NCI-H2196 (cell line): Measurements from ENCODE around the gene NDUFC2.
"Not testable (repeated sequence)": the region's sequence is repeated elsewhere in the genome, so short reads cannot be mapped to it uniquely, and the experiment has no call there.

Experiments
- DNase-seq: peaks from one replicate; lab custom pipeline; 2025; ENCODE audit not compliant: unreplicated experiment; lab: John Stamatoyannopoulos, UW

The NDUFC2 gene

DNA sequence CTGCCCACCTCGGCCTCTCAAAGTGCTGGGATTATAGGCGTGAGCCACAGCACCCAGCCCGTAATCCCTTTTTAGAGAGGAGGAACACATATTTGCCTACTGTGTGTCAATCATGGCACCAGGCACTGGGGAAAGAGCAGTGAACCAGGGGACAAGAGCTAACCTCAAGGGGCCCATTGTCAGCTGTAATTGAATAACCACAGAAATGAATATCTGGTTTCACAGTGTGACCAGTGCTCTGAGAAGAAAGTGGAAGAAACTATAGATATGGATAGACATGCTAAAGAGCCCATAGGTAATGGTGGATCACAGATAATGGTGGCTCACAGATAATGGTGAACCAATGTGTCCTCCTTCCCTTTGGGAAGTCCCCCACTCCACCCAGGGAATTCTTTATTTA is 48.0 kb downstream of the NDUFC2 start:
- DNase-seq: no peak

DNA sequence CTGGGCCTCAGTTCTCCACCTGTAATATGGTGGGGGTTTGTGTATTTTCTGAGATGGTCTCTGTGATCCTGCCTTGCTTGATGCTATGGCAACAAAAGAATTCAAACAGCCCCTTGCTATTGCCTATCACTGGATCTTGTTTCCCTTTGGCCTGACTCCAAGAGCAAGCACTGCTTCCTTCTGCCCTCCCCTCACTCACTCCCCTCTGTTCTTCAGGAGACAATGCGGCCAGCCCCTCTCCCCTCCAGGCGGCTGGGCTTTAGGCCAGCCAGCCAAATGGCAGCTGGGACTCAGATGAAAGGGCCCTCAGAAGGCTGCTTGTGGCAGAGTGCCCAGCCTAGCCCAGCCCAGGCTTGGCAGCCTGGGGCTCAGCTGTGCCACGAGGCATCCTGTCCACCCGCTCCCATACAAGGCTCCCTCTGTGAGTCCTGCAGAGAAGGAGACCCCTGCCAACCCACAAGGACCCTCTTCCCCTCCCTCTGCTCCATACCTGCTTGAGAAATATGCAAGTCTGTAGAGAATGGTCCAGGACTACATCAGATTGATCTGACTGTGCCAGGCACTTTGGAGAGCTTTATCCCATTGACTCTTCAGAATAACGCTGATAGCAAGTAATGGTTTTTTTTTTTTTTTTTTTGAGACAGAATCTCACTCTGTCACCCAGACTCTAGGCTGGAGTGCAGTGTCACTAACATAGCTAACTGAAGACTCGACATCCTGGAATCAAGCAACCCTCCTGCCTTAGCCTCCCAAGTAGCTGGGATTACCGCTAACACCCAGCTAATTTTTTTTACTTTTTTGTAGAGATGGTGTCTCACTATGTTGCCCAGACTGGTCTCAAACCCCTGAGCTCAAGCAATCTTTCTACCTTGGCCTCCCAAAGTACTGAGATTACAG is 49.0 kb downstream of the NDUFC2 start:
- peak; percentile 96 for DNase-seq

DNA sequence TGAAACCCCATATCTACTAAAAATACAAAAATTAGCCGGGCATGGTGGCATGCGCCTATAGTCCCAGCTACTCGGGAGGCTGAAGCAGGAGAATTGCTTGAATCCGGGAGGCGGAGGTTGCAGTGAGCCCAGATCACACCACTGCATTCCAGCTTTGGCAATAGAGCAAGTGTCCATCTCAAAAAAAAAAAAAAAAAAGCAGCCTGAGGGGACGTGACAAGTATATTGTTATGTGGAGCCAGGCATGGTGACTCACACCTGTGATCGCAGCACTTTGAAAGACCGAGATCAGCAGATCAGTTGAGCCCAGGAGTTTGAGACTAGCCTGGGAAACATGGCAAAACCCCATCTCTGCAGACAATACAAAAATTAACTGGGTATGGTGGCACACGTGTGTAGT is 51.2 kb downstream of the NDUFC2 start:
- not testable (repeated sequence) for DNase-seq

DNA sequence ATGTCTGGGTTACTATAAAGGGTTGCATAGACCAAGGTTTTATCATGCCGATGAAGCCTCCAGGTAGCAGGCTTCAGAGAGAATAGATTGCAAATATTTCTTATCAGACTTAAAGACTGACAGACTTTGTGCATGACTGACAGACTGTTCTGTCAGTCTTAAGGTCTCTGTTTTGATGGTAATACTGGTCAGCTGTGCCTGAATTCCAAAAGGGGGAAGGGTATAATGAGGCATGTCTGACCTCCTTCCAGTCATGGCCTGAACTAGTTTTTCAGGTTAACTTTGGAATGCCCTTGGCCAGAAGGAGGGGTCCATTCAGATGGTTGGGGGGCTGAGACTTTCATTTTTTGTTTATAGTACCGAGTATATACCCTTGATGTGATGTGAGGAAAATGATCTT is 51.9 kb downstream of the NDUFC2 start:
- DNase-seq: no peak

DNA sequence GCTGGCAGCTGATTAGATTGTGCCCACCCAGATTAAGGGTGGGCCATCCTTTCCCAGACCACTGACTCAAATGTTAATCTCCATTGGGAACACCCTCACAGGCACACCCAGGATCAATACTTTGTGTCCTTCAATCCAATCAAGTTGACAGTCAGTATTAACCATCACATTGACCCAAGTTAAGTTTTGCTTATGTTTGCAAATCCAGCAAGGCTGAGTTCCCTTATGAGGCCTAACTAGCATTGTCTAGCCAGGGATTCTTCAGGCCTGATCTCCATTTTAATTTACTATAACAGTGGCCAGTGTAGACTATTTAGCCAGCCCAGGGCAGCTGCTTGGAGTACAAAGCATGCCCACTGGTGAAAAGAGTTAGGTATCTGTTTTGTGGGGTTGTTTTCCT is 54.3 kb downstream of the NDUFC2 start:
- no peak for DNase-seq

DNA sequence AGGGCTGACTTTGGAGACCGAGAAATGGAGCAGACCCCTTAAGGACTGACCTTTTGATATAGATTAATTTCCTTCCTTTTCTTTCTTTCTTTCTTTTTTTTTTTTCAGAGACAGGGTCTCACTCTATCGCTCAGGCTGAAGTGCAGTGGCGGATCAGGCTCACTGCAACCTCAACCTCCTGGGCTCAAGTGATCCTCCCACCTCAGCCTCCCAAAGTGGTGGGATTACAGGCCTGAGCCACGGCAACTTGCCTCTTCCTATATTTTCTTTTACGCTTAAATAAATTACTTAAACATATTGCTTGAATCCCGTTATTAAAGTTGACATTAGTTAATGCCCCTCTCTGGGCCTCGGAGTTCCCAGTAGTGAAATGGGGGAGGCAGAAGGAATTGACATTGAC is 56.2 kb downstream of the NDUFC2 start:
- DNase-seq: no peak

DNA sequence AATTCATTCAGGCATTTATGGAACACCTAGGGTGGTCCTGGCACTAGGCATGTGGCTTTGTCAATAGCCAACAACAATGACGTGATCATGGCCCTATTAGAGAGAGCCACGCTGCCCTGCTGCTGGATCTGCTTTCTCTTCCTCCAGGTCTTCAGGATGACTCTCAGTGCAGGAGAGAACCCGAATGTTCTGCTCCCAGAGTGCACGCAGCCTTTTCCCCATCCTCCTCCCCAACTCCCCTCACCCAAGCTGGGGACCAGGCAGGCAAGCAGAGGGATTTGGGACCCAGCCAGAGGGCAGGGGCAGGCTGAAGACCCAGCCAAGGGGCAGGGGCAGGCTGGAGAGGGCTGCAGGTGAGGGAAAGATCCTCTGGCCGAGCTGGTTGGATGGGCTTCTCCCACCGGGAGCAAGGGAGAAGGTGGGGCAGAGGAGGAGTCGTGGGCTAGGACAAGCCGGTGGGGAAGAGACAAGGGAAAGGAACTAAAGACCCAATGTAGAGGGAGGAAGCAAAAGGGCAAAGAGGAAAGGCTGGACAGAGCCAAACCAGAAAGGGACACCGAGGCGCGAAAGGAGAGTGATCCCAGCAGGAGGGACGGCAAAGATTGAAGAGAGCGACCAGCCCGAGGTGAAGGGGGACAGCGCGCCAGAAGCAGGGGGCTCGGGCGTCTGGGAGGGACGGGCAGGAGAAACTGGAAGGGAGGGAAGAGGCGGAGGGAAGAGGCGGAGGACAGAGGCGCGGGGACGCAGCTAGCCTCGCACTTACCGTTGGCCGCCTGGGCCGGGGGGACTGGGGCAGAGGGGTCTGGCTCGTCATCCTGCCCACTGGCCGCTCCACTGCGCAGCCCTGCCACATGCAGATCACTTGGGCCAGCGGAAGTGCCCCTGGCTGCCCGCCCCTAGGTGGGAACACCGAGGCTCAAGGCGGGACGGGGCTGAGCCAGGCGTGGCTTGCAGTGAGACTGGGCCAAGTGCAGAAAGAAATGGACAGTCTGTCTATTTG is 57.0 kb downstream of the NDUFC2 start, which contains the start of gene KCTD14:
TSS of gene KCTD14 (minus strand) at position 880 of the 1,000 bp plus-strand sequence. CDS start at position 853, 27 bp downstream.
- DNase-seq: peak; percentile 46

DNA sequence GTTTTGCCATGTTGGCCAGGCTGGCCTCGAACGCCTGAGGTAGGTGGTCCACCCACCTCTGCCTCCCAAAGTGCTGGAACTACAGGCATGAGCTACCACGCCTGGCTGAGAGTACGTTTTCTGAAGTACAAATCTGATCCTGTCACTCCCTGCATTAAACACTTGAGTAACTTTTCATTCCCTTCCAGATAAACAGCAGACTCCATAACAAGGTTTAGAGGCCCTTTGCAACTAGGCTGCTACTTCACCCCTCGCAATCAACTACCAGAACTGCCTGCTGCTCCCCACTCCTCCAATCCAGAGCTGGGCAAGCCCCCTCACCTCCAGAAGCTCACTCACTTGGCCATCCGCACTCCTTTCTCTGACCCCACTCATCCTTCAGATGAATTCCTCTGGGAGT is 58.1 kb downstream of the NDUFC2 start:
- no peak for DNase-seq

DNA sequence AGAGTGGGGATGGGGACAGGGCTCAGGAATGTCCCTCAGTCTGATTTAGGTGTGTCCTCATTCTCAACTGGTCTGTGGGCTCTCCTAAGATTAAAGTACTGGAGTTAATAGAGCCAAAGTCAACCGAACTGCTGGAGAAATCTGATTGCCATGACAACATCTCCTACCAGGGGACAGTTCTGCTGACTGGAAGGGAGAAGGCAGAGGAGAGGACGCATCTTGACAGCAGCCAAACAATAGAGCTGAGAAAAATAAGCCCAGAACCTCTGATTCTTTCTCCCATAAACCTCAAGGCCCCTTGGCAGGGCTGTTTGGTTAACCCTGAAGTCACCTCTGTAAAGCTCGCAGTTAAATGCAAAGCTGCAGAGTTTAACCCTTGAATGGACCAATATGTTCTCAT is 59.4 kb downstream of the NDUFC2 start:
- DNase-seq: no peak

DNA sequence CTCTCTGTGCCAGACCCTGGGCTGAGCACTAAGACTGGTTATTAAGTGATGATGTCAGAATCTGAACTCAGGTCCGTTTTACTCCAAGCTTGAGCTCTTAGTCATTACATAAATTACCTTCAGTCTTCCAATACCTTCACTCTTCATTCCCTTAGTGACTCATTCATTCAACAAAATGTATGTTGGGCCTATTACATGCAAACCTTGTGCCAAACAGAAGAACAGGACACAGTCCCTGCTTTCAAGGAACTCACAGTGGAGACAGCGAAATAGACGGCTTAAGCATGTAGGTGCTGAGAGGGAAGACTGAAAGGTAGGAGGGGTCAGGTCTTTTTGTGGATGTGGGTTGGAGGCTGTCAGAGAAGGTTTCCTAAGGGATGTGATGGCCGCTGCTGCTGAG is 59.9 kb downstream of the NDUFC2 start:
- DNase-seq: no peak
